HEK293 (cell line): ENCODE measurements around the gene CCDC181.
"Not testable (repeated sequence)": the region's sequence is repeated elsewhere in the genome, so short reads cannot be mapped to it uniquely, and the experiment has no call there.

Experiments
- CTCF ChIA-PET: fragments of 350-600 bp; formaldehyde crosslinking; extraction: SDS; loops from one replicate; lab custom pipeline; 2021; ENCODE audit warnings: antibody characterized with exemption; lab: Yijun Ruan, JAX
- POLR2A ChIA-PET: fragments of 300-600 bp; formaldehyde crosslinking; extraction: SDS; loops from one replicate; lab custom pipeline; 2020; ENCODE audit warnings: antibody characterized with exemption, inconsistent platforms; lab: Yijun Ruan, JAX
- H3K27ac ChIP-seq: fragments of 200-500 bp; sonication (Bioruptor generic); 2 replicates; pipeline ENCODE4 v1.5.1; 2014; ENCODE audit warnings: low read depth, low read length, control low read depth, inconsistent platforms; ENCODE audit errors: extremely low read depth
- H3K36me3 ChIP-seq, 2 experiments: fragments of 200-500 bp in 1 of 2; sonication (Bioruptor generic) in 1 of 2; 1 replicate in 1 of 2; 2 replicates in 1 of 2; pipeline ENCODE4 v1.5.1; 2014 to 2017; ENCODE audit warnings: inconsistent platforms in 2 of 2, low read length in 2 of 2; ENCODE audit not compliant: control insufficient read depth in 2 of 2, insufficient read depth in 1 of 2
- H3K4me1 ChIP-seq: fragments of 200-500 bp; sonication (Bioruptor generic); 2 replicates; pipeline ENCODE4 v1.5.1; 2014; ENCODE audit warnings: mild to moderate bottlenecking, low read length, inconsistent platforms; ENCODE audit not compliant: control insufficient read depth, insufficient read depth
- H3K4me3 ChIP-seq: 2 replicates; pipeline ENCODE4 v1.5.1; 2011; ENCODE audit warnings: low read depth, mild to moderate bottlenecking, control low read depth, low read length, moderate library complexity
- H3K9me3 ChIP-seq: fragments of 200-500 bp; sonication (Bioruptor generic); 2 replicates; pipeline ENCODE4 v1.5.1; 2014; ENCODE audit warnings: low read depth, low read length, inconsistent platforms; ENCODE audit not compliant: control insufficient read depth, insufficient read depth
- GLIS1 ChIP-seq: fragments of 450-650 bp; formaldehyde crosslinking; IDR thresholded peaks from 2 replicates; pipeline ENCODE4 v1.5.1; 2016; ENCODE audit warnings: missing biosample characterization, missing genetic modification characterization
- RBAK ChIP-seq: fragments of 450-650 bp; formaldehyde crosslinking; IDR thresholded peaks from 2 replicates; pipeline ENCODE4 v1.5.1; 2016; ENCODE audit warnings: missing biosample characterization, missing genetic modification characterization
- ZBTB44 ChIP-seq: fragments of 450-650 bp; IDR thresholded peaks from 2 replicates; pipeline ENCODE4 v1.5.1; 2018; ENCODE audit warnings: missing biosample characterization, mild to moderate bottlenecking, missing genetic modification characterization
- ZNF112 ChIP-seq: fragments of 450-650 bp; formaldehyde crosslinking; IDR thresholded peaks from 2 replicates; pipeline ENCODE4 v1.5.0; 2017; ENCODE audit warnings: missing biosample characterization, missing genetic modification characterization
- ZNF121 ChIP-seq: fragments of 450-650 bp; formaldehyde crosslinking; IDR thresholded peaks from 2 replicates; pipeline ENCODE4 v1.5.1; 2016; ENCODE audit warnings: missing biosample characterization, missing genetic modification characterization
- ZNF133 ChIP-seq: fragments of 450-650 bp; formaldehyde crosslinking; IDR thresholded peaks from 2 replicates; pipeline ENCODE4 v1.5.1; 2016; ENCODE audit warnings: missing biosample characterization, missing genetic modification characterization
- ZNF140 ChIP-seq: fragments of 450-650 bp; formaldehyde crosslinking; IDR thresholded peaks from 2 replicates; pipeline ENCODE4 v1.5.1; 2016; ENCODE audit warnings: missing biosample characterization, missing genetic modification characterization
- ZNF174 ChIP-seq: fragments of 450-650 bp; formaldehyde crosslinking; IDR thresholded peaks from 2 replicates; pipeline ENCODE4 v1.5.0; 2017; ENCODE audit warnings: missing biosample characterization, mild to moderate bottlenecking, missing genetic modification characterization
- ZNF335 ChIP-seq: fragments of 450-650 bp; formaldehyde crosslinking; conservative IDR thresholded peaks from 2 replicates; pipeline ENCODE4 v1.5.1; 2016; ENCODE audit warnings: missing biosample characterization, missing genetic modification characterization
- ZNF350 ChIP-seq: fragments of 450-650 bp; formaldehyde crosslinking; IDR thresholded peaks from 2 replicates; pipeline ENCODE4 v1.5.0; 2017; ENCODE audit warnings: missing biosample characterization, mild to moderate bottlenecking, missing genetic modification characterization
- ZNF398 ChIP-seq: fragments of 450-650 bp; formaldehyde crosslinking; IDR thresholded peaks from 2 replicates; pipeline ENCODE4 v1.5.1; 2017; ENCODE audit warnings: missing biosample characterization, missing genetic modification characterization
- ZNF549 ChIP-seq: fragments of 450-650 bp; IDR thresholded peaks from 2 replicates; pipeline ENCODE4 v1.5.1; 2018; ENCODE audit warnings: missing biosample characterization, missing genetic modification characterization, mild to moderate bottlenecking, inconsistent platforms, moderate library complexity
- ZNF558 ChIP-seq: fragments of 450-650 bp; formaldehyde crosslinking; IDR thresholded peaks from 2 replicates; pipeline ENCODE4 v1.5.1; 2016; ENCODE audit warnings: missing biosample characterization, missing genetic modification characterization
- ZNF561 ChIP-seq: fragments of 450-650 bp; IDR thresholded peaks from 2 replicates; pipeline ENCODE4 v1.5.1; 2018; ENCODE audit warnings: missing biosample characterization, missing genetic modification characterization, borderline replicate concordance
- ZNF585B ChIP-seq: fragments of 450-650 bp; formaldehyde crosslinking; IDR thresholded peaks from 2 replicates; pipeline ENCODE4 v1.5.1; 2016; ENCODE audit warnings: missing biosample characterization, missing genetic modification characterization
- ZNF768 ChIP-seq: fragments of 450-650 bp; formaldehyde crosslinking; IDR thresholded peaks from 2 replicates; pipeline ENCODE4 v1.5.1; 2018; ENCODE audit warnings: missing biosample characterization, mild to moderate bottlenecking, missing genetic modification characterization
- ZNF791 ChIP-seq: fragments of 450-650 bp; formaldehyde crosslinking; IDR thresholded peaks from 2 replicates; pipeline ENCODE4 v1.5.1; 2016; ENCODE audit warnings: missing biosample characterization, missing genetic modification characterization
- ZNF843 ChIP-seq: fragments of 450-650 bp; formaldehyde crosslinking; IDR thresholded peaks from 2 replicates; pipeline ENCODE4 v1.5.1; 2016; ENCODE audit warnings: missing biosample characterization, missing genetic modification characterization
- TF ChIP-seq, protein P1 (sequence below): sonication (generic); formaldehyde crosslinking; IDR thresholded peaks from 2 replicates; pipeline ENCODE4 v1.8.1; 2022; ENCODE audit warnings: mild to moderate bottlenecking, moderate library complexity, missing genetic modification reagents

Gene CCDC181

DNA sequence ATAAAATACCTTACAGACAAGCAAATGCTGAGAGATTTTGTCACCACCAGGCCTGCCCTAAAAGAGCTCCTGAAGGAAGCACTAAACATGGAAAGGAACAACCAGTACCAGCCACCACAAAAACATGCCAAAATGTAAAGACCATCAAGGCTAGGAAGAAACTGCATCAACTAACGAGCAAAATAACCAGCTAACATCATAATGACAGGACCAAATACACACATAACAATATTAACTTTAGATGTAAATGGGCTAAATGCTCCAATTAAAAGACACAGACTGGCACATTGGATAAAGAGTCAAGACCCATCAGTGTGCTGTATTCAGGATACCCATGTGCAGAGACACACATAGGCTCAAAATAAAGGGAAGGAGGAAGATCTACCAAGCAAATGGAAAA lies 24.7 kb downstream of the CCDC181 start:
- H3K4me1 ChIP-seq, POLR2A ChIA-PET, H3K9me3 ChIP-seq, H3K36me3 ChIP-seq, CTCF ChIA-PET, H3K27ac ChIP-seq, H3K4me3 ChIP-seq: not testable (repeated sequence)
- TF ChIP-seq ZNF558, result peak; percentile 65; the same call in 1 of the 2 replicates

DNA sequence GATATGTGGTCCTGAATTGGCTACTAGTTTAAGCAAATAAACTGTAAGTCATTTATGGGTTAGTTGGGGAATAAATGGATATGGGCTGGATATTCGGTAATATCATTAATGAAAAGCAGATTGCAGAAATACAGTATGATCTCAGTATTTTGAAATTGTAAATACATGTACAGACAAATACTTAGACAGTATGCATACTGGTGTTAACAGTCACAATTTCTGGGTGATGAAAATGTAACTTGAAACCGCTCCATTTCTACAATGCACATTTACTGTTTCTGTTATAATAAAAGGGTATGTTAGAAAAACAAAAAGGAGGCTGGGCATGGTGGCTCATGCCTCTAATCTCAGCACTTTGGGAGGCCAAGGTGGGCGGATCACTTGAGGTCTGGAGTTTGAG lies 31.3 kb downstream of the CCDC181 start:
- H3K27ac ChIP-seq, result no peak overlapping the region
- ChIA-PET CTCF (interaction anchor here (0.5 kb wide), 1 partner anchor 759 kb away, joined by 3 read pairs; no protein-coding TSS in a partner anchor), POLR2A (no interaction called here)
- peaks cover 11 to 48% of the 10 kb centered on the region in 2 experiments for H3K36me3 ChIP-seq
- no peak for TF ChIP-seq ZNF133 (tag by site-specific recombination)
- no peak for TF ChIP-seq ZNF768
- TF ChIP-seq ZNF585B (tag by site-specific recombination), result no peak
- no peak for TF ChIP-seq ZNF121 (tag by site-specific recombination)
- no peak for TF ChIP-seq ZNF140 (tag by site-specific recombination)
- TF ChIP-seq ZNF558, result no peak
- no peak for TF ChIP-seq ZNF398
- H3K9me3 ChIP-seq, result no peaks in the 10 kb centered on the region
- H3K4me3 ChIP-seq, result no peak overlapping the region
- H3K4me1 ChIP-seq, result no peaks in the 10 kb centered on the region

GRCh38 chr1:169392406-169392805 lies 34.9 kb downstream of the CCDC181 start:
- ChIA-PET CTCF (no interaction called here), POLR2A (no interaction called here)
- Histone ChIP-seq H3K4me3 (no peak overlapping the region), H3K9me3 (no peaks in the 10 kb centered on the region), H3K27ac (no peak overlapping the region), H3K4me1 (no peaks in the 10 kb centered on the region), H3K36me3 (peaks cover 15 to 61% of the 10 kb centered on the region in 2 experiments)
- TF ChIP-seq ZNF549 (tag by site-specific recombination) (no peak), ZNF112 (no peak), ZNF843 (no peak), ZNF350 (tag by site-specific recombination) (no peak), ZNF791 (tag by site-specific recombination) (no peak), ZBTB44 (no peak), ZNF174 (tag by site-specific recombination) (no peak), ZNF335 (no peak), GLIS1 (no peak), RBAK (tag by site-specific recombination) (no peak), ZNF561 (no peak)
- TF ChIP-seq, protein P1, sequence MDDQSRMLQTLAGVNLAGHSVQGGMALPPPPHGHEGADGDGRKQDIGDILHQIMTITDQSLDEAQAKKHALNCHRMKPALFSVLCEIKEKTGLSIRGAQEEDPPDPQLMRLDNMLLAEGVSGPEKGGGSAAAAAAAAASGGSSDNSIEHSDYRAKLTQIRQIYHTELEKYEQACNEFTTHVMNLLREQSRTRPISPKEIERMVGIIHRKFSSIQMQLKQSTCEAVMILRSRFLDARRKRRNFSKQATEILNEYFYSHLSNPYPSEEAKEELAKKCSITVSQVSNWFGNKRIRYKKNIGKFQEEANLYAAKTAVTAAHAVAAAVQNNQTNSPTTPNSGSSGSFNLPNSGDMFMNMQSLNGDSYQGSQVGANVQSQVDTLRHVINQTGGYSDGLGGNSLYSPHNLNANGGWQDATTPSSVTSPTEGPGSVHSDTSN, result no peak
